MCF 10A (cell line): ENCODE results near the gene ANK2. TPM values are rescaled to one million over a fixed set of nuclear protein-coding genes. Genes with fewer than 3 reads are reported as not detected.

Source experiments
- BruUV-seq: library from RNA; stranded (reverse); fragments of 400-500 nt; replicated peaks from 2 replicates; lab custom pipeline; 2021; lab: Mats Ljungman, UMichigan
- CTCF ChIA-PET: fragments of 300-600 bp; sonication (Branson Sonifier 250); formaldehyde crosslinking; extraction: SDS; loops from one replicate; lab custom pipeline; 2021; ENCODE audit warnings: antibody characterized with exemption, inconsistent platforms; lab: Yijun Ruan, JAX
- POLR2A ChIA-PET: fragments of 300-600, 350-650 bp; sonication (Branson Sonifier 250); formaldehyde crosslinking; extraction: SDS; loops from one replicate; lab custom pipeline; 2020; ENCODE audit warnings: antibody characterized with exemption, inconsistent platforms; lab: Yijun Ruan, JAX
- DNase-seq: peaks from one replicate; pipeline ENCODE4 v3.0.0-alpha.2; 2018; ENCODE audit not compliant: unreplicated experiment
- H3K27ac Mint-ChIP-seq: one replicate; pipeline ENCODE4 v1.8.0; 2022; ENCODE audit warnings: mild to moderate bottlenecking, low read depth, mixed read lengths; ENCODE audit not compliant: unreplicated experiment
- H3K27me3 Mint-ChIP-seq: one replicate; pipeline ENCODE4 v1.8.0; 2022; ENCODE audit warnings: mixed read lengths; ENCODE audit not compliant: insufficient read depth, unreplicated experiment
- H3K36me3 Mint-ChIP-seq: one replicate; pipeline ENCODE4 v1.8.0; 2022; ENCODE audit warnings: mild to moderate bottlenecking, moderate library complexity, mixed read lengths; ENCODE audit not compliant: insufficient read depth, unreplicated experiment
- H3K4me1 Mint-ChIP-seq: one replicate; pipeline ENCODE4 v1.8.0; 2022; ENCODE audit warnings: mixed read lengths; ENCODE audit not compliant: insufficient read depth, unreplicated experiment
- H3K4me3 Mint-ChIP-seq: one replicate; pipeline ENCODE4 v1.8.0; 2022; ENCODE audit warnings: mild to moderate bottlenecking, moderate library complexity, mixed read lengths; ENCODE audit not compliant: unreplicated experiment
- H3K9me3 Mint-ChIP-seq: one replicate; pipeline ENCODE4 v1.8.0; 2022; ENCODE audit warnings: mixed read lengths; ENCODE audit not compliant: unreplicated experiment
- CTCF ChIP-seq: fragments of 200-600 bp; IDR thresholded peaks from one replicate; pipeline ENCODE4 v1.8.0; 2022; ENCODE audit warnings: antibody characterized with exemption, mild to moderate bottlenecking; ENCODE audit not compliant: unreplicated experiment
- intact Hi-C: fragments of 100-400 bp; cut with micrococcal nuclease; formaldehyde crosslinking; loops from 2 replicates; pipeline ENCODE4 v1.14.1; 2022
- total RNA-seq: library from RNA; stranded (reverse); gene quantifications from 2 replicates; pipeline ENCODE4 v1.2.3, GENCODE V29; 2022

ANK2 gene
- total RNA-seq, 1 experiment from 2014 or later = 37.4 TPM

GRCh38 chr4:113141901-113142346 lies 92.5 kb downstream of the ANK2 start:
- intact Hi-C loops = no loop called here
- Mint-ChIP-seq H3K27me3 (no peaks in the 10 kb centered on the region), H3K4me3 (no peak overlapping the region), H3K9me3 (no peaks in the 10 kb centered on the region), H3K36me3 (no peaks in the 10 kb centered on the region), H3K27ac (no peak overlapping the region), H3K4me1 (no peaks in the 10 kb centered on the region)
- ChIA-PET CTCF (interaction anchor here (0.6 to 1.6 kb wide), 2 partner anchors 11 to 25 kb away, joined by 3 to 8 read pairs; no protein-coding TSS in a partner anchor), POLR2A (no interaction called here)
- TF ChIP-seq CTCF = no peak
- no TSS peak for BruUV-seq
- DNase-seq = no peak

- Mint-ChIP-seq H3K27ac (peak overlapping the region; percentile 59), H3K4me3 (no peak overlapping the region), H3K9me3 (no peaks in the 10 kb centered on the region), H3K36me3 (no peaks in the 10 kb centered on the region), H3K27me3 (no peaks in the 10 kb centered on the region), H3K4me1 (no peaks in the 10 kb centered on the region)
- CTCF ChIA-PET = interaction anchor here (0.6 to 1.6 kb wide), 2 partner anchors 11 to 25 kb away, joined by 3 to 8 read pairs; no protein-coding TSS in a partner anchor
- POLR2A ChIA-PET = no interaction called here
- no peak for DNase-seq
- intact Hi-C loops = no loop called here
- BruUV-seq = no TSS peak
- no peak for TF ChIP-seq CTCF
These were observed 92.9 kb downstream of the ANK2 start for GRCh38 chr4:113142351-113142750.

- TF ChIP-seq CTCF = no peak
- Mint-ChIP-seq H3K27ac (no peak overlapping the region), H3K4me3 (no peak overlapping the region), H3K4me1 (no peaks in the 10 kb centered on the region), H3K9me3 (no peaks in the 10 kb centered on the region), H3K27me3 (no peaks in the 10 kb centered on the region), H3K36me3 (no peaks in the 10 kb centered on the region)
- intact Hi-C loops = no loop called here
- DNase-seq = no peak
- CTCF ChIA-PET = interaction anchor here (0.7 kb wide), 1 partner anchor 34 kb away, joined by 4 read pairs; no protein-coding TSS in a partner anchor
- BruUV-seq = no TSS peak
- POLR2A ChIA-PET = no interaction called here
These were observed 94.6 kb downstream of the ANK2 start for GRCh38 chr4:113144091-113144490.

GRCh38 chr4:113145147-113145518 lies 95.7 kb downstream of the ANK2 start:
- Mint-ChIP-seq H3K9me3 (no peaks in the 10 kb centered on the region), H3K4me3 (no peak overlapping the region), H3K36me3 (no peaks in the 10 kb centered on the region), H3K4me1 (no peaks in the 10 kb centered on the region), H3K27ac (no peak overlapping the region), H3K27me3 (no peaks in the 10 kb centered on the region)
- ChIA-PET POLR2A (no interaction called here), CTCF (no interaction called here)
- intact Hi-C loops = no loop called here
- DNase-seq = no peak
- BruUV-seq = no TSS peak
- TF ChIP-seq CTCF = no peak
